IPS DF 6.9 (cell line): Measurements from ENCODE around the gene HLTF.

ENCODE experiments used
- DNase-seq: peaks from one replicate; pipeline ENCODE4 v3.0.0-alpha.2; 2013; ENCODE audit warnings: low read depth, low spot score
- H3K27ac ChIP-seq: one replicate; pipeline ENCODE4 v1.5.1; 2013; ENCODE audit warnings: low read length, control low read depth
- H3K27me3 ChIP-seq: 2 replicates; pipeline ENCODE4 v1.6.1; 2013; ENCODE audit warnings: mild to moderate bottlenecking, low read length; ENCODE audit not compliant: control insufficient read depth, insufficient read depth
- H3K36me3 ChIP-seq: 2 replicates; pipeline ENCODE4 v1.6.1; 2013; ENCODE audit warnings: low read length; ENCODE audit not compliant: control insufficient read depth, insufficient read depth
- H3K4me1 ChIP-seq: 2 replicates; pipeline ENCODE4 v1.6.1; 2013; ENCODE audit warnings: low read length; ENCODE audit not compliant: control insufficient read depth, insufficient read depth
- H3K4me3 ChIP-seq: 2 replicates; pipeline ENCODE4 v1.5.1; 2013; ENCODE audit warnings: mild to moderate bottlenecking, low read length
- H3K9me3 ChIP-seq: 2 replicates; pipeline ENCODE4 v1.6.1; 2013; ENCODE audit warnings: low read length, inconsistent platforms; ENCODE audit not compliant: control insufficient read depth, insufficient read depth
- WGBS: extraction: QIAGEN DNeasy Blood & Tissue Kit; methylation state at CpG from one replicate; pipeline ENCODE4 v1.1.7; 2013; ENCODE audit warnings: mixed read lengths, missing lambda C conversion rate; ENCODE audit not compliant: insufficient read length, insufficient coverage; 5-methylcytosine and 5-hydroxymethylcytosine counted together

HLTF gene

DNA sequence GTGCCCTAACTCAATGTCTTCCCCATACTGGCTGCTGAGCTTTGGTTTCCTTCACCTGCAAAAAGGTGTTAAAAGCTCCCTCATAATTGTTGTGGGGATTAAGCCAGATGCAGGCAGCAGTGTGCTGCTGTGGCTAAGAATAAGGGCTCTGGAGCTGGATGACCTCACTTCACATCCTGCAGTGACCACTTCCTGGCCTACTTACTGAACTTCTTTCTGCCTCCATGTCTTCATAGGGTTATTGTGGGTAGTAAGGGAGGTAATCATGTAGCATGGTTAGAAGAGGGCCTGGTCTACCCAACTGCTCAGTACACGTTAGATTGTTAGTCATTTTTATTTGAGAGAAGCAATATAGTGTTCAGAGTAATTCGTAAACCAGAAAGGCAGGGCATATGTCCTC, 76.6 kb downstream of the HLTF start:
- Histone ChIP-seq H3K27me3 (no peaks in the 10 kb centered on the region), H3K4me3 (no peak overlapping the region), H3K36me3 (no peaks in the 10 kb centered on the region), H3K27ac (no peak overlapping the region), H3K4me1 (0 out of 2 replicates have a peak, but pooled peaks cover under 1% of the 10 kb centered on the region), H3K9me3 (no peaks in the 10 kb centered on the region)
- no peak for DNase-seq
- no CpG with 5 or more reads among the region's 2 CpGs for WGBS

DNA sequence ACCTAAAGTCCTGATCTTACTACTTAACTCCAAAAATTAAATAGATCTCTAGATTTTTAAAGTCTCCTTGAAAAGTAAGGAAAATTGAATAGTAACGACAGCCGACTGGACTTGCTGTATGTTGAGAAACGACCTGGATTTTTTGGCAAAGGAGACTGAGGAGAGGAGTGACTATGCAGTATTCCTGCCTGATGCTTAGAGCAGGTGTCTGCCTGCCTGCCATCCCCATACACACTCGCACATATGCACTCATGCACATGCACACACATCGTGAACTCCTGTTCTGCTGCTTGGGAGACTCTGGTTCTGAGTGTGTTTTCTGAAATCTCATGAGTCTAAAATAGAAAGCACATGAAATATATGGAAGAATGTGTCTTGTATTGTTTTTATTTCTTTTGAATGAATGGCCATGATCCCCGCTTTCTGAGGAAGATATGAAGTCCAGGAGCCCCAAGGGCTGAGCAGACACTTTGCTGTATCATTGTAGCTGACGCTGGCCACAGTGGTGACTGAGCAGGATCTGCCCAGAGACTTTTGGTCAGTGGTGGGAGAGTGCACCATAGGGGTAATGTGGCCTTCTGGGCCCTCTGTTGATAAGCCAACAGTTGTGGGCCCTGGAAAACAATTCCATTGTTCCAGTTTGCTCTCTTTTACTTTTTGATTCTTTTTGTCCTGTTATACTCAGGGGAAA, 78.6 kb downstream of the HLTF start:
- H3K36me3 ChIP-seq, result no peaks in the 10 kb centered on the region
- H3K9me3 ChIP-seq, result no peaks in the 10 kb centered on the region
- H3K4me1 ChIP-seq, result peaks cover 5% of the 10 kb centered on the region; the same call in 1 of the 2 replicates
- H3K27me3 ChIP-seq, result no peaks in the 10 kb centered on the region
- H3K27ac ChIP-seq, result no peak overlapping the region
- no peak overlapping the region for H3K4me3 ChIP-seq
- no peak for DNase-seq
- no CpG with 5 or more reads among the region's 7 CpGs for WGBS

DNA sequence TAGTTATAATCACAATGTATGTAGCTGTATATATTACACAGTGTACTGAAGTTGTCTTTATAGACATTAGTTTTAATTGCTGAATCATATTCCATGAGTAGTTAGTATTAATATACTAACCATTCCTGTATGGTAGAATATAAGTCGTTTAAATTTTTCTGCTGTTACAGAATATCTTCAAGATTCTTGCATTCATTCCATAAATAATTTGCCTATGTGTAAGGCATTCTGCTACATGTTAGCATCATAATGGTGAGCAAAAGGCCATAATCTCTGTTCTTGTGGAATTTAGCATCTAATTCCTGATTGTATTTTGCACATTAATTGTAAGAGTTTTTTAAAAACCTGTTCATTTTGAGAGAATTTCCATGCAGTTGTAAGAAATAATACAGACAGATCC, 80.9 kb downstream of the HLTF start:
- Histone ChIP-seq H3K4me1 (peaks cover 5% of the 10 kb centered on the region; the same call in 1 of the 2 replicates), H3K27me3 (no peaks in the 10 kb centered on the region), H3K4me3 (no peak overlapping the region), H3K36me3 (no peaks in the 10 kb centered on the region), H3K27ac (no peak overlapping the region), H3K9me3 (no peaks in the 10 kb centered on the region)
- DNase-seq, result no peak
- WGBS, result no CpG with 5 or more reads among the region's 1 CpG

DNA sequence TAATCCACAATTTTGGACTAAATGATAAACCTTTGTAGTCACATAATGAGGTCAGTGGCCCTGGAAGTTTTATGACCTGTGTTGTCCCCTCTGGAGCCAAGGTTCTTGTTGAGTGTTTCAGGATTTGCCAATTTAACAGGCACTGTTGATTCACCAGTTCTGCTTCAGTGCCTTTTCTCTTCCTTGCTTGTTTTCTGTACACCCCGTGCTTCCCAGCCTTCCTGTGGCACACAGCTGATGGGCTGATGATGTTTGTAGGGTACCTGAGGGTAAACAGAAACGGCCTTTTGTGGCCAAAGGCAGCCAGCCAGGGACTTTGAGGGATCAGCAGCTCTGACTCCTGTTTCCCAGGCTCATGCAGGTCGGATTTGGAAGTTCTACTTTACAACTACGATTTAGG, 81.7 kb downstream of the HLTF start:
- no peak for DNase-seq
- Histone ChIP-seq H3K27me3 (no peaks in the 10 kb centered on the region), H3K36me3 (no peaks in the 10 kb centered on the region), H3K4me1 (peaks cover 5% of the 10 kb centered on the region; the same call in 1 of the 2 replicates), H3K4me3 (no peak overlapping the region), H3K9me3 (no peaks in the 10 kb centered on the region; the same call in 1 of the 2 replicates), H3K27ac (no peak overlapping the region)
- no CpG with 5 or more reads among the region's 4 CpGs for WGBS

DNA sequence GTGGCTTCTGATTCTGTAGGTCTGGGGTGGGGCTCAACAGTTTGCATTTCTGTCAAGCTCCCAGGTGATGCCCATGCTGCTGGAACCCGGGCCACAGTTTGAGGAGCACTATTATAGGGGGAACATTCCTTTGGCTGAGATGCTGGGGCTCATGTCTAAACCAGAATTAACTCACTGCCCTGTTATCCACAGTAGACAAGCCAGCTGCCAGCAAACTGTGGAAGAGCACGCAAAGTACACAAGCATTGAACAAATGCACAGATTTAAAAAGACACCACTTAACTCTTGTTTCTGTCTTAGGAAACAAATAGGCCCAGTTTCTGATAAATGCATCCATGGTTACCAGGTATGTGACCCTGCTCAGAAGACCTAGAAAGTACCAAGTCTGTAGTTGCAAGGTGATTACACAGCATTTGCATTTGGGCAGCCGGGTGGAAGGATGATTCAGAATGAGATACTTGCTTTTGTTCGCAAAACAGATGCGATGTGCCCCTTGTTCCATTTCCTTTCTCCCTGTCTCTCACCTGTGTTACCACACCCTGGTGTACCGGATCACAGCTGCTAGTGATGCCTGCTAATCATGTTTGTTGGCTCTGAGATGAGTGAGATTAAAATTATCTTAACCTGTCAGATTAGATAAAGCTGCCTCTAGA, 82.6 kb downstream of the HLTF start:
- DNase-seq, result no peak
- Histone ChIP-seq H3K27me3 (no peaks in the 10 kb centered on the region), H3K4me1 (peaks cover 5% of the 10 kb centered on the region; the same call in 1 of the 2 replicates), H3K36me3 (no peaks in the 10 kb centered on the region), H3K27ac (no peak overlapping the region), H3K9me3 (no peaks in the 10 kb centered on the region; the same call in 1 of the 2 replicates), H3K4me3 (no peak overlapping the region)
- no CpG with 5 or more reads among the region's 6 CpGs for WGBS

DNA sequence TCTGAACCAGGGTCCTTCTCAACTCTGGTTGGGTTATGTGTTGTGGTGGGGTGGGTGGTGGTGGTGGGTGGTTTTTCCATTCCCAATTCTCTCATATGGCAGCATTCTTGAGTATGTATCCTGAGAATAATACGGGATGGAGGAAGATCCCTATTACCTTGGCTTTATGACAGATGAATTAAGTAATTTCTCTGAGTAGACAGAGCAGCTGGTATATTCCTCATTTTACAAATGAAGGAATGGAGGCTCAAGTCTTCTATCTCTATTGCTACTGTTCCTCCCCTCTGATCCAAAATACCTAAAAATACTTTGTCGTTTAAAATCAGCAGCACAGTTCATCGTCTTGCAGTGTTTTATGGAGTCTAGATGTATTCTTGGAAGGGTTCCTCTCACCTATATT, 84.6 kb downstream of the HLTF start:
- no peaks in the 10 kb centered on the region; the same call in 1 of the 2 replicates for H3K9me3 ChIP-seq
- WGBS, result no CpG with 5 or more reads among the region's 3 CpGs
- no peak for DNase-seq
- no peak overlapping the region for H3K4me3 ChIP-seq
- no peaks in the 10 kb centered on the region for H3K27me3 ChIP-seq
- no peaks in the 10 kb centered on the region for H3K36me3 ChIP-seq
- peaks cover 6% of the 10 kb centered on the region for H3K4me1 ChIP-seq
- no peak overlapping the region for H3K27ac ChIP-seq

DNA sequence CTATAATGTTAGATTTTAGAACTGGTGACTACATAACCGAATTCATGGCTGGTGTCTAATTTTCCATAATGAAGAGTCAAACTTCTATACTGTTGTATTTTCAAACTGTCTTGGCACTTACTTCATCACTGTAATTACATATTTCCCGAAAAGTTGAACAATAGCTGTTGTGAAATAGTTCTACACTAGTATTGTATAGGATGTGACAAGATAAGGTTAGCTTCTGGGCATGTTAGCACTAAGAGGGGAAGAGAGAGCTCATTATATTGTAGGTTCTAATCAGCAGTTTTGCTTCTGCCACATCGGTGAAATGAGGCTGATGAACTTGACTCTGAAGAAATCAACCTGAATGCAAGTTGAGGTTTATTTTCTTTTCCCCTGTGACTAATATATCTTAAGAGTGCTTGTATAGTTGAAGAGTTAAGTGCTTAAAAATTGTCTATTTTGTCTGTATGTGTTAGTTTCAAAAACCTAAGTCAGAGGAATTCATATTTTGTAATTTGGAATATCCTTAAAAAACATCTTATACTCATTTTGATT, 86.1 kb downstream of the HLTF start:
- no peak overlapping the region for H3K27ac ChIP-seq
- no peak for DNase-seq
- peaks cover 6% of the 10 kb centered on the region for H3K4me1 ChIP-seq
- H3K9me3 ChIP-seq, result no peaks in the 10 kb centered on the region; the same call in 1 of the 2 replicates
- no CpG with 5 or more reads among the region's 3 CpGs for WGBS
- H3K27me3 ChIP-seq, result no peaks in the 10 kb centered on the region
- no peaks in the 10 kb centered on the region for H3K36me3 ChIP-seq
- no peak overlapping the region for H3K4me3 ChIP-seq

DNA sequence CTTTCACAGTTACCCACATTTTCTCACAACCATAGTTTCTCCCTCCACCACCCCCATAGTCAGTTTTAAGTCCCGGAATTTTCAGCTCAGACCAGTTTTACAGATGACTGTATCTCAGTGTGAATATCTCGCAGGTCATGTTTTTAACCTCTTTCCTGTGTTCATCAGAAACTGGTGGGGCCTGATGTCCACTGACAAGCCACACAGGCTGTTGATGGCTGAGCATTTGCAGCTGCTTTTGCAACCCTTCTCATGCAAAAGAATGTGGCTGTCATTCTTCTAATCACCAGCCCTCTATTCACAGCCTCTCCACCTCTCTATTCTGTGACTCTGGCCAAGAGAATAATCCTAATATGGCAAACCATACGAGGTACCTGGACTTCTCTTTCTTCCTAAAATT, 86.5 kb downstream of the HLTF start:
- Histone ChIP-seq H3K9me3 (no peaks in the 10 kb centered on the region; the same call in 1 of the 2 replicates), H3K27ac (no peak overlapping the region), H3K4me1 (peaks cover 6% of the 10 kb centered on the region), H3K27me3 (no peaks in the 10 kb centered on the region), H3K4me3 (no peak overlapping the region), H3K36me3 (no peaks in the 10 kb centered on the region)
- no peak for DNase-seq
- WGBS, result no CpG with 5 or more reads among the region's 3 CpGs

DNA sequence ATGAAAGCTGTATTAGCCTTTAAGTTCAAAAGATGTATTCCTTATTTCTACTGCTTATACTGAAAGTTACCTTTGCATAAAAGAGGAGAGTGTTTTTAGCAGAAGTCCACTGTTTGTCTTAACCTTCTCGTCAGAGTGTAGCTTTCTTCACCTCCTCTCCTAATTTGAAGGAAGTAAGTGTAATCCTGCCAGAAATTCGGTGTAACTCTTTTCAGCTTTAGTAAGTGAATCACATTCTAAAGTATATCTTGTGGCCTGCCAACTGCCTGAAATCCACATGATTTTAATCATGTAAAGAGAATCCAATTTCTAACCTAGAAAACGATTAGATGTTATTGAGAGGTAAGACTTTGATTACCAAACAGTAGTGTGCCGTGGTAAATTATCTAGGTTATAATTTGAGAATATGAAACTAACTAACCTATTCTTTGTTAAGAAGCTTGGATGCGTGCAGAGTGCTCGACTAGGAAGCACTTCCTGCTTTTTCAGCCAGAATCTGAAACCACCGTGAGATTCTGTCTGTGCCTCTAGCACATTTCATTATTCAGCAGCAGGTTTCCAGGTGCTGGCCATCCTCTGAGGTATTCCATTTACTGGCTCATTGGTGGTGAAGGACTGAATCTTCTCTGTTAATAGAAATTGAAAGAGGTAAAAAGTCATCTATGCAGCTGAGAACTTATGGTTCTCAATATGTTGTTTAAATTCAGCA, 87.5 kb downstream of the HLTF start:
- DNase-seq, result no peak

DNA sequence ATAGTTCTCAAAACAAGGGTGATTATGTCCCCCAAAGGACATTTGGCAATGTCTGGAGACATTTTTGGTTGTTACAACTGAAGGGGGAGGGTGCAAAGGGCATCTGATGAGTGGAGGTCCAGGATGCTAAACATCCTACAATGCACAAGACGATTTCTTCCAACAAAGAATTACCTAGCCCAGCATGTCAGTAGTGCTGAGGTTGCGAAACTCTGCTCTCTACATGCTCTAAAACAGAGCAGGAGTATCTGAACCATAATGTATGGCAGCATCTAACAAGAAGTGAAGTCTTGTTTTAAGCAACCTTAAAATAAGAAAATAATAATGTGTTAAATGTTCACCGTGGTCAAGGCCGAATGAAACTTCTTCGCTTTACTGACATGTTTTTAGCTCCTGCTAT, 88.0 kb downstream of the HLTF start:
- H3K9me3 ChIP-seq, result no peaks in the 10 kb centered on the region; the same call in 1 of the 2 replicates
- peaks cover 1% of the 10 kb centered on the region; the same call in 1 of the 2 replicates for H3K4me1 ChIP-seq
- WGBS, result no CpG with 5 or more reads among the region's 5 CpGs
- no peak overlapping the region for H3K4me3 ChIP-seq
- no peak overlapping the region for H3K27ac ChIP-seq
- DNase-seq, result no peak
- H3K27me3 ChIP-seq, result no peaks in the 10 kb centered on the region
- H3K36me3 ChIP-seq, result no peaks in the 10 kb centered on the region; the same call in 1 of the 2 replicates

More for the DNA sequence above, 87.5 kb downstream of the HLTF start:
- WGBS, result no CpG with 5 or more reads among the region's 7 CpGs
- Histone ChIP-seq H3K4me1 (peaks cover 3% of the 10 kb centered on the region), H3K36me3 (no peaks in the 10 kb centered on the region; the same call in 1 of the 2 replicates), H3K27me3 (no peaks in the 10 kb centered on the region), H3K27ac (no peak overlapping the region), H3K4me3 (no peak overlapping the region), H3K9me3 (no peaks in the 10 kb centered on the region; the same call in 1 of the 2 replicates)
